Measurements from ENCODE around the gene RAP2B. TPM values are rescaled to one million over a fixed set of nuclear protein-coding genes. Genes with fewer than 3 reads are reported as not detected.

RAP2B gene
- polyA plus RNA-seq, 3 donors: 17.5 to 35.5 (median 24.7) TPM

- Mint-ChIP-seq H3K4me3 (no peak overlapping the region), H3K4me1 (peaks cover 47% of the 10 kb centered on the region), H3K36me3 (peaks cover 5 to 12% of the 10 kb centered on the region in 2 donors), H3K9me3 (peaks cover 0 to 4% (median 0%) of the 10 kb centered on the region in 7 donors), H3K27me3 (ENCODE audit: low read depth in 3 of 3) (peaks cover 0 to 2% (median 0%) of the 10 kb centered on the region in 3 donors), H3K27ac (peak overlapping the region in 2 of 7 donors; percentile 6 to 73)
- Histone ChIP-seq H3K36me3 (replicated peaks in 1 of 2; ENCODE audit: control insufficient read depth in 1 of 2, insufficient read depth in 2 of 2, low read length in 2 of 2) (no peaks in the 10 kb centered on the region), H3K9ac (ENCODE audit: insufficient read depth, low read length, poor library complexity, severe bottlenecking) (no peak overlapping the region), H3K4me3 (replicated peaks in 1 of 3; ENCODE audit: low read depth in 2 of 3, low read length in 3 of 3) (no peak overlapping the region), H3K27me3 (ENCODE audit: control insufficient read depth in 2 of 2, insufficient read depth in 2 of 2, low read length in 2 of 2) (no peaks in the 10 kb centered on the region), H2AFZ (ENCODE audit: insufficient read depth, low read depth, low read length, poor library complexity, severe bottlenecking) (no peak overlapping the region), H4K20me1 (ENCODE audit: insufficient read depth, low read length) (no peaks in the 10 kb centered on the region), H3K9me3 (replicated peaks in 1 of 2; ENCODE audit: control insufficient read depth in 1 of 2, insufficient read depth in 1 of 2, low read length in 2 of 2) (no peaks in the 10 kb centered on the region), H3K4me1 (ENCODE audit: control insufficient read depth in 1 of 2, insufficient read depth in 2 of 2, low read length in 2 of 2) (peaks cover 41 to 45% of the 10 kb centered on the region in 2 donors), H3K4me2 (replicated peaks; ENCODE audit: extremely low read depth, low read length, poor library complexity, severe bottlenecking) (no peak overlapping the region), H3K79me2 (ENCODE audit: insufficient read depth, low read length) (no peaks in the 10 kb centered on the region), H3K27ac (ENCODE audit: low read depth in 1 of 2, low read length in 2 of 2) (no peak overlapping the region)
- no CpG with 5 or more reads among the region's 2 CpGs for WGBS (ENCODE audit: insufficient coverage)
- intact Hi-C loops (cut with micrococcal nuclease): no loop called here
- DNase-seq: no peak
- TF ChIP-seq CTCF (IDR thresholded peaks at IDR 0.05): no peak
Measured at GRCh38 chr3:153216928-153217327, 54.9 kb downstream of the RAP2B start.

- H3K4me1 Mint-ChIP-seq: peaks cover 49% of the 10 kb centered on the region
- peak in 2 of 3 donors; percentile 27 to 53 for DNase-seq
- H3K4me3 Mint-ChIP-seq: no peak overlapping the region
- Histone ChIP-seq H3K27ac (ENCODE audit: low read depth in 1 of 2, low read length in 2 of 2) (peak overlapping the region in 1 of 2 donors; percentile 96), H2AFZ (ENCODE audit: insufficient read depth, low read depth, low read length, poor library complexity, severe bottlenecking) (peak overlapping the region; percentile 35), H3K9ac (ENCODE audit: insufficient read depth, low read length, poor library complexity, severe bottlenecking) (no peak overlapping the region), H3K79me2 (ENCODE audit: insufficient read depth, low read length) (no peaks in the 10 kb centered on the region), H3K4me2 (replicated peaks; ENCODE audit: extremely low read depth, low read length, poor library complexity, severe bottlenecking) (no peak overlapping the region), H3K9me3 (replicated peaks in 1 of 2; ENCODE audit: control insufficient read depth in 1 of 2, insufficient read depth in 1 of 2, low read length in 2 of 2) (no peaks in the 10 kb centered on the region), H4K20me1 (ENCODE audit: insufficient read depth, low read length) (no peaks in the 10 kb centered on the region), H3K4me1 (ENCODE audit: control insufficient read depth in 1 of 2, insufficient read depth in 2 of 2, low read length in 2 of 2) (peaks cover 48 to 51% of the 10 kb centered on the region in 2 donors), H3K27me3 (ENCODE audit: control insufficient read depth in 2 of 2, insufficient read depth in 2 of 2, low read length in 2 of 2) (no peaks in the 10 kb centered on the region), H3K36me3 (replicated peaks in 1 of 2; ENCODE audit: control insufficient read depth in 1 of 2, insufficient read depth in 2 of 2, low read length in 2 of 2) (no peaks in the 10 kb centered on the region), H3K4me3 (replicated peaks in 1 of 3; ENCODE audit: low read depth in 2 of 3, low read length in 3 of 3) (no peak overlapping the region)
- H3K27me3 Mint-ChIP-seq (ENCODE audit: low read depth in 3 of 3): peaks cover 0 to 2% (median 2%) of the 10 kb centered on the region in 3 donors
- WGBS (ENCODE audit: insufficient coverage): no CpG with 5 or more reads among the region's 2 CpGs
- H3K9me3 Mint-ChIP-seq: peaks cover 0 to 4% (median 0%) of the 10 kb centered on the region in 7 donors
- peaks cover 5 to 12% of the 10 kb centered on the region in 2 donors for H3K36me3 Mint-ChIP-seq
- TF ChIP-seq CTCF (IDR thresholded peaks at IDR 0.05): no peak
- intact Hi-C loops (cut with micrococcal nuclease): no loop called here
- H3K27ac Mint-ChIP-seq: peak overlapping the region; percentile 82 to 99 (median 85)
Measured at GRCh38 chr3:153219146-153219545, 57.1 kb downstream of the RAP2B start.
